Measurements from ENCODE around the gene NID1. TPM values are rescaled to one million over a fixed set of nuclear protein-coding genes. Genes with fewer than 3 reads are reported as not detected.

NID1 gene
- total RNA-seq, 6 donors from 2014 or later, result 26.8 to 81.1 (median 46.1) TPM

GRCh38 chr1:236067854-236068454, 3.1 kb upstream of the NID1 start:
- H3K9me3 ChIP-seq, result peaks cover 0 to 5% (median 0%) of the 10 kb centered on the region in 4 donors
- no peaks in the 10 kb centered on the region for H3K36me3 ChIP-seq
- peaks cover 6 to 28% (median 20%) of the 10 kb centered on the region in 4 donors for H3K4me1 ChIP-seq
- peaks cover 0 to 20% (median 9%) of the 10 kb centered on the region in 4 donors for H3K27me3 ChIP-seq
- TF ChIP-seq EP300 (IDR thresholded peaks at IDR 0.05), result peak in 3 of 4 donors; percentile 39 to 89 (median 43)
- TF ChIP-seq, protein P1, sequence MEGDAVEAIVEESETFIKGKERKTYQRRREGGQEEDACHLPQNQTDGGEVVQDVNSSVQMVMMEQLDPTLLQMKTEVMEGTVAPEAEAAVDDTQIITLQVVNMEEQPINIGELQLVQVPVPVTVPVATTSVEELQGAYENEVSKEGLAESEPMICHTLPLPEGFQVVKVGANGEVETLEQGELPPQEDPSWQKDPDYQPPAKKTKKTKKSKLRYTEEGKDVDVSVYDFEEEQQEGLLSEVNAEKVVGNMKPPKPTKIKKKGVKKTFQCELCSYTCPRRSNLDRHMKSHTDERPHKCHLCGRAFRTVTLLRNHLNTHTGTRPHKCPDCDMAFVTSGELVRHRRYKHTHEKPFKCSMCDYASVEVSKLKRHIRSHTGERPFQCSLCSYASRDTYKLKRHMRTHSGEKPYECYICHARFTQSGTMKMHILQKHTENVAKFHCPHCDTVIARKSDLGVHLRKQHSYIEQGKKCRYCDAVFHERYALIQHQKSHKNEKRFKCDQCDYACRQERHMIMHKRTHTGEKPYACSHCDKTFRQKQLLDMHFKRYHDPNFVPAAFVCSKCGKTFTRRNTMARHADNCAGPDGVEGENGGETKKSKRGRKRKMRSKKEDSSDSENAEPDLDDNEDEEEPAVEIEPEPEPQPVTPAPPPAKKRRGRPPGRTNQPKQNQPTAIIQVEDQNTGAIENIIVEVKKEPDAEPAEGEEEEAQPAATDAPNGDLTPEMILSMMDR (IDR thresholded peaks at IDR 0.05), result no peak
- DNase-seq, result no peak
- peak overlapping the region; percentile 5 to 94 (median 68) for H3K27ac ChIP-seq
- no peak overlapping the region for H3K4me3 ChIP-seq
- ATAC-seq (ENCODE audit: low FRiP score in 2 of 2), result no peak
- WGBS, 2 donors, result 74% methylated on average over 12 of the region's 12 CpGs

DNA sequence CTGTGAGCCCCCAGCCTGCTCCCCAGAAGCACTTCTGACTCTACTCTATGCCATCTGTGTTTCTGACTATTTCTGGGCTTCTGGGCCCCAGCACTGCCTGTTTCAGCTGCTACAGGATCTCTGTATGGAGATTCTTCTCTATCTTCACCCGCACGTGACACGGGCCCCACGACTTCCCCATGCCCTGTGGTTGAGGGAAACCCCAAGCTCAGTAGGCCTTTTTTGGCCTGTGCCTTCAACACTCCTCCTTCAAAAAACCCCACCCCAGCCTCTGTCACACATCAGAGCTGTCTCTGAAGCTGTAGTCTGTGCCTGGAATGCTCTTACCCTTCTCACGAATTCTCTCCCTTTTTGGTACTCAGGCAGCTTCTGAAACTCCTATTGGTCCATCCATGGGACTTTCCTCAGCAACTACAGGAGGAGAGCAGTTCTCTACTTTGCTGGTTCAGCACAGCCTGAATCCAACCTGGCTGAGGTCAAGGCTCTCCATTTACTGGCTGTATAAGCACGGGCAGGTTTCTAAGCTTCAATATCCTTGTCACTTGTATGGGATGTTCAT, 2.0 kb upstream of the NID1 start:
- H3K27me3 ChIP-seq, result peaks cover 0 to 20% (median 9%) of the 10 kb centered on the region in 4 donors
- no peak overlapping the region for H3K4me3 ChIP-seq
- H3K4me1 ChIP-seq, result peaks cover 6 to 28% (median 20%) of the 10 kb centered on the region in 4 donors
- DNase-seq (peak in 1 of 2 donors; percentile 61), ATAC-seq (ENCODE audit: low FRiP score in 2 of 2) (peak; percentile 5 to 9)
- no peak for TF ChIP-seq POLR2AphosphoS5 (IDR thresholded peaks at IDR 0.05)
- TF ChIP-seq, protein P1 (IDR thresholded peaks at IDR 0.05), result no peak
- no peak for TF ChIP-seq EP300 (IDR thresholded peaks at IDR 0.05)
- no peak for TF ChIP-seq POLR2A (IDR thresholded peaks at IDR 0.05)
- peak overlapping the region; percentile 87 to 94 (median 92) for H3K27ac ChIP-seq
- no peaks in the 10 kb centered on the region for H3K36me3 ChIP-seq
- H3K9me3 ChIP-seq, result peaks cover 0 to 5% (median 0%) of the 10 kb centered on the region in 4 donors
- WGBS, 2 donors, result 49 to 75% methylated on average over 6 of the region's 6 CpGs

DNA sequence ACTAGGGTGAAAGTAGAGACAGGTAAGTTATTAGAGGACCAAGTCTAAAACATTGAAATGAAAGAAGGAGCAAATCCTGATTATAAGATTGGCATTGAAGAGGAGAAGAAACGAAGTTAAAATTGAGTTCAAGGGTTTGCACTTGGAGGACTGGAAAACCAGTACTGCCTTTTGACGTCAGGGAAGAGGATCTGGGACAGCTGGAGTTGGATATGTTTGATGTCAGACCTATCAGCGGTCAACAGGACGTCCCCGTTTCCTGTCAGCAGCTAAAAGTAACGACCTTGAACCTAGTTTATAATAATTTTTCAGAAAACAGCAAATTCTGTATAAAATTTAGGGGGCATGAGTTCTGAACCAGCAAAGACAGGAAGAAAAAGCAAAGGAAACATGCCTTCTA, 1.2 kb upstream of the NID1 start:
- DNase-seq, result no peak
- Histone ChIP-seq H3K9me3 (peaks cover 0 to 5% (median 0%) of the 10 kb centered on the region in 4 donors), H3K4me3 (peak overlapping the region in 3 of 4 donors; percentile 72 to 75 (median 75)), H3K4me1 (peaks cover 6 to 28% (median 20%) of the 10 kb centered on the region in 4 donors), H3K36me3 (no peaks in the 10 kb centered on the region), H3K27me3 (peaks cover 0 to 20% (median 9%) of the 10 kb centered on the region in 4 donors), H3K27ac (peak overlapping the region; percentile 87 to 94 (median 92))
- no peak for ATAC-seq (ENCODE audit: low FRiP score in 2 of 2)
- TF ChIP-seq EP300 (IDR thresholded peaks at IDR 0.05) (no peak), POLR2A (IDR thresholded peaks at IDR 0.05) (no peak), POLR2AphosphoS5 (IDR thresholded peaks at IDR 0.05) (no peak)
- TF ChIP-seq, protein P1 (IDR thresholded peaks at IDR 0.05), result no peak
- WGBS, 2 donors, result 39 to 46% methylated on average over 6 of the region's 6 CpGs

DNA sequence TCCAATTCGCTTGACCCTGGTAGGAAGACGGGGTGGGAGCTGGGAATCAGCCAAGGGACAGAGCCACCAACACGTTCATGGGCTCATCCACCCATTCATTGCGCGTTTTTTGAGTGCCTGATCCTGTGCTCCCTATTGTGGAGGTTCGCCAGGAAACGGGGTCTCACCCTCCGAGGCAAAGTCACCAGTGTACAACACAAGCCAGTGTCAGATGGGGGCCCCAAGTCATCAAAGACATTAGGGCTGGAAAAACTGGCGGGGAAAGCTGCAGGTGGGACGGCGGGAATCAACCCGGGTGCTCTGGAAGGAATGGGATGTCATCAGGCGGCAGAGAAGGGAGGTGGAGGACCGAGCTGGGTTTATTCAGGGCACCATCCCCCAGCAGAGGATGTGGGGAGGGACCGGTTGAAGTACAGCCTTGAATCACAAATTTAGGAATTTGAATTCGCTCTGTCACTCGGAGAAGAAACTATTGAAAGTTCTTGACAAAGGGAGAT, 667 bp upstream of the NID1 start:
- TF ChIP-seq, protein P1 (IDR thresholded peaks at IDR 0.05), result no peak
- TF ChIP-seq POLR2A (IDR thresholded peaks at IDR 0.05), result no peak
- ATAC-seq (ENCODE audit: low FRiP score in 2 of 2) (peak in 1 of 2 donors; percentile 15), DNase-seq (no peak)
- peak overlapping the region; percentile 55 to 75 (median 74) for H3K4me3 ChIP-seq
- peak overlapping the region; percentile 87 to 94 (median 92) for H3K27ac ChIP-seq
- H3K4me1 ChIP-seq, result peaks cover 6 to 28% (median 20%) of the 10 kb centered on the region in 4 donors
- 37 to 45% methylated on average over 10 to 17 of the region's 17 CpGs for WGBS, 2 donors
- peaks cover 0 to under 1% (median 0%) of the 10 kb centered on the region in 4 donors for H3K9me3 ChIP-seq
- peaks cover 0 to 20% (median 9%) of the 10 kb centered on the region in 4 donors for H3K27me3 ChIP-seq
- no peaks in the 10 kb centered on the region for H3K36me3 ChIP-seq

Measured in upper lobe of left lung (tissue), 6 donors.